K562 (cell line): Measurements from ENCODE around the gene ZMPSTE24. TPM values are rescaled to one million over a fixed set of nuclear protein-coding genes. Genes with fewer than 3 reads are reported as not detected.

ENCODE experiments used
- ARID3A ChIP-seq: IDR thresholded peaks from 2 replicates; pipeline ENCODE4 v1.6.1; 2012; ENCODE audit warnings: low read depth, low read length, improper control_type of control experiment, borderline replicate concordance
- ARNT ChIP-seq, 2 experiments: fragments of 450-650 bp; IDR thresholded peaks; 2 replicates each; pipeline ENCODE4 v1.6.1; 2016; ENCODE audit warnings: mild to moderate bottlenecking in 1 of 2
- ATF2 ChIP-seq: sonication (generic); formaldehyde crosslinking; IDR thresholded peaks from 2 replicates; pipeline ENCODE4 v1.8.1; 2022; ENCODE audit warnings: missing genetic modification reagents
- C11orf30 ChIP-seq: fragments of 450-650 bp; IDR thresholded peaks from 2 replicates; pipeline ENCODE4 v1.6.1; 2016; ENCODE audit warnings: low read depth, mild to moderate bottlenecking
- CHCHD3 ChIP-seq: fragments of 250-450 bp; sonication (Bioruptor Pico); IDR thresholded peaks from 2 replicates; pipeline ENCODE4 v2.1.2; 2022; ENCODE audit warnings: mild to moderate bottlenecking
- CREBBP ChIP-seq: IDR thresholded peaks from one replicate; pipeline ENCODE4 v1.6.1; 2012; ENCODE audit warnings: low read depth, mild to moderate bottlenecking, control low read depth, inconsistent platforms, low read length
- ELK1 ChIP-seq: sonication (generic); formaldehyde crosslinking; IDR thresholded peaks from 2 replicates; pipeline ENCODE4 v1.8.1; 2022; ENCODE audit warnings: missing genetic modification reagents
- FOXA3 ChIP-seq, 2 experiments: fragments of 450-650 bp in 1 of 2; sonication (generic) in 1 of 2; formaldehyde crosslinking; IDR thresholded peaks in 1 of 2; conservative IDR thresholded peaks in 1 of 2; 2 replicates each; pipeline versions ENCODE4 v1.4.0 to v1.8.0; 2020 to 2022; ENCODE audit warnings: mild to moderate bottlenecking in 2 of 2, missing genetic modification reagents in 1 of 2
- FOXJ2 ChIP-seq: fragments of 200-800 bp; sonication (Bioruptor generic); IDR thresholded peaks from 2 replicates; pipeline ENCODE4 v1.6.1; 2016; ENCODE audit warnings: missing genetic modification characterization, missing compliant biosample characterization
- GTF2F1 ChIP-seq: IDR thresholded peaks from 2 replicates; pipeline ENCODE4 v1.6.1; 2011; ENCODE audit warnings: low read depth, low read length, improper control_type of control experiment
- PHF21A ChIP-seq: fragments of 450-650 bp; IDR thresholded peaks from 2 replicates; pipeline ENCODE4 v1.6.1; 2017; ENCODE audit warnings: low read depth, borderline replicate concordance
- RAD51 ChIP-seq: fragments of 450-650 bp; IDR thresholded peaks from 2 replicates; pipeline ENCODE4 v1.7.1; 2016; ENCODE audit warnings: low read depth, mild to moderate bottlenecking, borderline replicate concordance
- RFX1 ChIP-seq: fragments of 450-650 bp; IDR thresholded peaks from 2 replicates; pipeline ENCODE4 v1.6.1; 2016; ENCODE audit warnings: mild to moderate bottlenecking, moderate library complexity
- TAF1 ChIP-seq: IDR thresholded peaks from 2 replicates; pipeline ENCODE4 v1.6.1; 2011; ENCODE audit warnings: mild to moderate bottlenecking, low read length, moderate library complexity; ENCODE audit not compliant: insufficient read depth, control insufficient read depth, severe bottlenecking; ENCODE audit errors: extremely low read depth
- THRA ChIP-seq: fragments of 450-650 bp; IDR thresholded peaks from 2 replicates; pipeline ENCODE4 v1.6.1; 2017; ENCODE audit warnings: mild to moderate bottlenecking, moderate library complexity
- ZBTB8A ChIP-seq: fragments of 450-650 bp; IDR thresholded peaks from 2 replicates; pipeline ENCODE4 v1.6.1; 2018; ENCODE audit warnings: mild to moderate bottlenecking, moderate library complexity; ENCODE audit not compliant: partially characterized antibody
- ZKSCAN3 ChIP-seq: fragments of 250-450 bp; sonication (Bioruptor Pico); IDR thresholded peaks from 2 replicates; pipeline ENCODE4 v1.4.0; 2020
- ZMIZ1 ChIP-seq, 2 experiments: fragments of 150-350 bp in 1 of 2; IDR thresholded peaks; 2 replicates each; pipeline ENCODE4 v1.6.1; 2012 to 2016; ENCODE audit warnings: low read depth in 2 of 2, low read length in 2 of 2, mild to moderate bottlenecking in 1 of 2, moderate library complexity in 1 of 2
- ZNF24 ChIP-seq: fragments of 450-650 bp; IDR thresholded peaks from 2 replicates; pipeline ENCODE4 v1.6.1; 2016
- polyA plus RNA-seq, 8 experiments: library from polyadenylated mRNA; depleted of rRNA in 4 of 8; stranded (reverse) in 5 of 8; unstranded in 3 of 8; fragments of >200 nt; fragmentation: Nextera tagmentation in 2 of 8; fragmentation: Illumina TruSeq in 1 of 8; extraction: Ambion mirVana in 2 of 8; extraction: Trizol in 1 of 8; gene quantifications; 2 replicates each; pipeline versions ENCODE4 v1.2.1 to v1.2.3, GENCODE V29; 2011 to 2014; ENCODE audit warnings: inconsistent platforms in 1 of 8, missing spikeins in 1 of 8
- total RNA-seq, 7 experiments: library from RNA; depleted of rRNA in 6 of 7; stranded (reverse); fragments of >200 nt in 6 of 7; fragmentation: Illumina TruSeq in 2 of 7; extraction: Trizol in 2 of 7; gene quantifications; 2 replicates each; pipeline versions ENCODE4 v1.2.1 to v1.2.3, GENCODE V29; 2011 to 2021; ENCODE audit warnings: low replicate concordance in 1 of 7

The ZMPSTE24 gene
- total and polyA plus RNA-seq, 9 of the 15 experiments (the other 6 are each of a cell fraction or from before 2014, with no cell fraction given), result 30.7 to 75.9 (median 64.3) TPM

- no peak for TF ChIP-seq ARID3A
- TF ChIP-seq CHCHD3 (CRISPR knock-in tag), result no peak
- no peak for TF ChIP-seq ZBTB8A
- TF ChIP-seq FOXJ2 (tag), result no peak
- TF ChIP-seq ARNT (IDR thresholded peaks at IDR 0.05), result no peak
- no peak for TF ChIP-seq ZKSCAN3 (CRISPR knock-in tag)
- no peak for TF ChIP-seq RAD51
- no peak for TF ChIP-seq ELK1 (CRISPR knock-in tag)
- TF ChIP-seq ATF2 (CRISPR knock-in tag), result no peak
- no peak for TF ChIP-seq PHF21A
- no peak for TF ChIP-seq CREBBP
- no peak for TF ChIP-seq THRA
- TF ChIP-seq C11orf30, result no peak
- no peak for TF ChIP-seq GTF2F1
- peak; percentile 40; the same call in 1 of the 2 replicates for TF ChIP-seq ZNF24
- no peak for TF ChIP-seq TAF1
- peak in 1 of 2 experiments; percentile 5; a peak in 1 of 4 replicates for TF ChIP-seq FOXA3 (CRISPR knock-in tag; conservative IDR thresholded peaks at IDR 0.05 in 1 of 2, IDR thresholded peaks at IDR 0.05 in 1 of 2)
- no peak for TF ChIP-seq RFX1
- TF ChIP-seq ZMIZ1 (IDR thresholded peaks at IDR 0.05; ENCODE audit: low read depth in 2 of 2, low read length in 2 of 2), result peak; percentile 30 to 33; a peak in 2 of 4 replicates
These were observed 80.8 kb downstream of the ZMPSTE24 start (continued) for GRCh38 chr1:40338745-40339419.
